Measurements from ENCODE around the gene SLC5A12. TPM values are rescaled to one million over a fixed set of nuclear protein-coding genes. Genes with fewer than 3 reads are reported as not detected.

The SLC5A12 gene
- total RNA-seq, 4 donors from 2014 or later = not detected

- H3K36me3 ChIP-seq = no peaks in the 10 kb centered on the region
- DNase-seq = no peak
- H3K27me3 ChIP-seq = no peaks in the 10 kb centered on the region
- no peak overlapping the region for H3K4me3 ChIP-seq
- peak; percentile 23 to 79 (median 71) for TF ChIP-seq CTCF (IDR thresholded peaks at IDR 0.05)
- no peak for TF ChIP-seq POLR2A (IDR thresholded peaks at IDR 0.05)
- intact Hi-C loops (cut with DNase I) = no loop called here
- H3K4me1 ChIP-seq = no peaks in the 10 kb centered on the region
- no peaks in the 10 kb centered on the region for H3K9me3 ChIP-seq
- no peak overlapping the region for H3K27ac ChIP-seq
- WGBS, 2 donors = 35 to 43% methylated on average over 9 of the region's 9 CpGs
Observed at GRCh38 chr11:26753723-26754504, 32.1 kb upstream of the SLC5A12 start.

DNA sequence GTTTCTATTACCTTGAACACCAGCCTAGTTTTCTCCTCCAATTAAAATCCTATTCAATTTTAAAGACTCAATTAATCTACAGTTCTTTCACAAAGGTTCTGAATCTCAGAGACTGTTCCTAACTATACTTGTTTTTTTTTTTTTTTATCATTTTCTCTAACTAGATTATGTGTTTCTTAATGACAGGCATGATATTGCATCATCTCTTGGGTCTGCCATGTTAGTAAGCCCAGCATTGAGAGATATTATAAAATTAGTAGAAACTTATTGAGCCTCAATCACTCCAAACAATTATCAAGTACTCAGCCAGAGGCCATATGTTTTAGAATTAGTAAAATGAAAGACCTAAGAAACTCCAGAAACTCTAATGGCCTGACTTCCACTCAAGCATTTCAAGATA, 28.1 kb upstream of the SLC5A12 start:
- DNase-seq = no peak
- no peaks in the 10 kb centered on the region for H3K36me3 ChIP-seq
- no peak overlapping the region for H3K4me3 ChIP-seq
- H3K27me3 ChIP-seq = no peaks in the 10 kb centered on the region
- H3K4me1 ChIP-seq = no peaks in the 10 kb centered on the region
- no peak overlapping the region for H3K27ac ChIP-seq
- TF ChIP-seq POLR2A (IDR thresholded peaks at IDR 0.05) (no peak), CTCF (IDR thresholded peaks at IDR 0.05) (no peak)
- intact Hi-C loops (cut with DNase I) = no loop called here
- H3K9me3 ChIP-seq = no peaks in the 10 kb centered on the region

DNA sequence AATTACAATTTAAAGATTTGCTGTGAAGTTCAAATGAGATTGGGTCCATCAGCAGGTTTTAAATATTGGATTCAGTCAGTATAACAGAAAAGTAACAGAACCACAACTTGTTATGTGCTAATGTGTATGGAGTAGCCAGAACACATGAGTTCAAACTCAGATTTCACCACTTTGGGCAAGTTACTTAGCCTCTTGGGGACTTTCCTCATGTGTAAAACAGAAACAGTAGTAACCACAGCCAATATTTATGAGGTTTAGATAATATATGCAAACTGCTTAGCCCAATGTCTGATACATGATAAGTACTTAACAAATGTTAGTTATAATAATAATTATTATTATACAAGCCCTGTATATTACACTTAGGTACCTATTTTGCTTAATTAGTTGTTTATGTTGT, 21.8 kb upstream of the SLC5A12 start:
- intact Hi-C loops (cut with DNase I) = no loop called here
- DNase-seq = no peak
- H3K27me3 ChIP-seq = no peaks in the 10 kb centered on the region
- no peak for TF ChIP-seq POLR2A (IDR thresholded peaks at IDR 0.05)
- TF ChIP-seq CTCF (IDR thresholded peaks at IDR 0.05) = no peak
- H3K4me1 ChIP-seq = no peaks in the 10 kb centered on the region
- no peaks in the 10 kb centered on the region for H3K9me3 ChIP-seq
- no peaks in the 10 kb centered on the region for H3K36me3 ChIP-seq
- H3K4me3 ChIP-seq = no peak overlapping the region
- no peak overlapping the region for H3K27ac ChIP-seq

- intact Hi-C loops (cut with DNase I) = no loop called here
- no peaks in the 10 kb centered on the region for H3K27me3 ChIP-seq
- DNase-seq = no peak
- no peaks in the 10 kb centered on the region for H3K9me3 ChIP-seq
- H3K4me1 ChIP-seq = no peaks in the 10 kb centered on the region
- 29% methylated on average over 1 of the region's 1 CpG for WGBS, 2 donors
- no peaks in the 10 kb centered on the region for H3K36me3 ChIP-seq
- TF ChIP-seq POLR2A (IDR thresholded peaks at IDR 0.05) (no peak), CTCF (IDR thresholded peaks at IDR 0.05) (no peak)
- H3K27ac ChIP-seq = no peak overlapping the region
- no peak overlapping the region for H3K4me3 ChIP-seq
Observed at GRCh38 chr11:26742966-26743365, 21.1 kb upstream of the SLC5A12 start.

GRCh38 chr11:26741036-26741435, 19.2 kb upstream of the SLC5A12 start:
- no peaks in the 10 kb centered on the region for H3K36me3 ChIP-seq
- no peak for DNase-seq
- H3K27ac ChIP-seq = no peak overlapping the region
- no peak overlapping the region for H3K4me3 ChIP-seq
- H3K9me3 ChIP-seq = no peaks in the 10 kb centered on the region
- H3K4me1 ChIP-seq = no peaks in the 10 kb centered on the region
- intact Hi-C loops (cut with DNase I) = no loop called here
- TF ChIP-seq CTCF (IDR thresholded peaks at IDR 0.05) (no peak), POLR2A (IDR thresholded peaks at IDR 0.05) (no peak)
- WGBS, 2 donors = 17 to 21% methylated on average over 2 of the region's 2 CpGs
- H3K27me3 ChIP-seq = no peaks in the 10 kb centered on the region

All from esophagus squamous epithelium (tissue), 5 donors.